Head of caudate nucleus (tissue), 42 donors: ENCODE results near the gene NHP2.
"Not testable (repeated sequence)": the region's sequence is repeated elsewhere in the genome, so short reads cannot be mapped to it uniquely, and the experiment has no call there.

Experiments
- DNase-seq, 42 donors: peaks; one replicate each; pipeline versions ENCODE4 v3.0.0 to v3.0.0-alpha.2; 2020 to 2021; ENCODE audit warnings: mixed read lengths in 7 of 42
- intact Hi-C: fragments of 100-400 bp; cut with DNase I; formaldehyde crosslinking; loops from one replicate; pipeline ENCODE4 v1.15.0; 2022

NHP2 gene

GRCh38 chr5:178153530-178154340, at the start of gene NHP2:
Gene NHP2 (minus strand): TSS chr5:178153885. CDS start chr5:178153817, 68 bp downstream.
- DNase-seq, result peak; percentile 98 to 100 (median 99)
- intact Hi-C loops, result loop anchor here (10.0 kb wide), 1 partner anchor 51 kb away; the partner anchor contains the start of gene HNRNPAB

GRCh38 chr5:178202541-178202940, 48.9 kb upstream of the NHP2 start:
- intact Hi-C loops, result loop anchor here (10.0 kb wide), 1 partner anchor 48 kb away; the partner anchor contains the start of gene NHP2
- DNase-seq, result no peak

GRCh38 chr5:178201927-178202235, 48.2 kb upstream of the NHP2 start:
- intact Hi-C loops, result loop anchor here (10.0 kb wide), 1 partner anchor 47 kb away; the partner anchor contains the start of gene NHP2
- DNase-seq, result no peak

DNA sequence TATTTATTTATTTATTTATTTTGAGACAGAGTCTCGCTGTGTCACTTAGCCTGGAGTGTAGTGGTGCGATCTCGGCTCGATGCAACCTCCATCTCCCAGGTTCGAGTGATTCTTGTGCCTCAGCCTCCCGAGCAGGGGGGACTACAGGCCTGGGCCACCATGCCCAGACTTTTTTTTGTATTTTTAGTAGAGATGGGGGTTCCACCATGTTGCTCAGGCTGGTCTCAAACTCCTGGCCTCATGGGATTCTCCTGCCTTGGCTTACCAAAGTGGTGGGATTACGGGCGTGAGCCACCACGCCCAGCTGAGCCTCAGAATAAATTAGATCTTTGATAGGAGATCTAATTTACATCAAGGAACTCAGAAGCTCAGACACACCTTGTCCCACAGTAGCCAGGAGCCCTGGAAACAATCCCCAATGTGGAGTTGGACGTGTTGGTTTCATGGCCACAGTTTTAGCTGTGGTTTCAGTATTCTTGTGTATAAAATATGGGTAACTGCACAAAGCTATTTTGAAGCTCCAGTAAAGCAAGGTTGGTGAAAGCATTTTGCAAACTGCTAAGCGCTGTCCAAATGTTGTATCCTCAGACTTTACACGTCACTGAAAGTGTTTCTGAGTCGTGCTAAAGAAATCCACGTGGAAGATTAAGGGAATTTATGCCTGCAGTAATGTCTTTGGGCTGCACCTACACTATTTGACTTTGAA, 47.7 kb upstream of the NHP2 start:
- intact Hi-C loops, result loop anchor here (10.0 kb wide), 1 partner anchor 47 kb away; the partner anchor contains the start of gene NHP2
- no peak for DNase-seq

DNA sequence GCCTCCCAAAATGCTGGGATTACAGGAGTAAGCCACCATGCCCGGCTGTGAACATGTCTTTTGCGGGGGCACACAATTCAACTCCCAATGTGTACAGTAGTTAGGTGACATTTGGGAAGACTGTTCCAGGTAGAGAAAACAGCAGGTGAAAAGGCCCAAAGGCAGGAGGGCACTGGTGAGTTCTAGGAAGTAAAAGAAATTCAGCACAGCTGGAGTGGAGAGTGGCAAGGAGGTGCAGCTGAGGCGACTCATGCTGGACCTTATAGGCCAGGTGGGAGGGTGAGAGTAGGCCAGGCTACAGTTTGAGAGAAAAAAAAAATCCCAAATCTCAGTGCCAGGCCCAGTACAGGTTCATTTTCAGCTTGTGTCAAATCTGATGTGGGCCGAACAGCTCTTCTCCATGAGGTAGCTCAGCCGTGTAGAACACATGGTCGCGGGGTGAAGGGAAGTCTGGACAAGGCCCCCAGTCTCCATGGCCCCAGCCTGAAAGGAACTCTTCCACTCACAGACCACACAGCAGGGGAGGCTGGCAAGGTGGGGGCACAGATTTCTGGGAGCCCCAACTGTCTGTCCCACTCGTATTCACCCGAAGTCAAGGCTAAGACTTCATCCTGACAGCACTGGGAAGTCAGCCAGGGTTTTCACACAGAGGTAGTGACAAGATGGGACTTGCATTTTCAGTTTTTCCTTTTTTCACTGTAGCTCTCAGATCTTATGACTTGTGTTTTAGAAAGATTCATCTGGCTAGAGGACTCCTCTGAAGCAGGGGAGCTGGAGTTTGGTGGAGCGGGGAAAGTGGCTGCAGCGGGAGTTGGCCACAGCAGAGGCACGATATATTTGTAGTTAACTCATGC, 46.1 kb upstream of the NHP2 start:
- no peak for DNase-seq
- intact Hi-C loops, result loop anchor here (10.0 kb wide), 1 partner anchor 45 kb away; the partner anchor contains the start of gene NHP2

GRCh38 chr5:178198706-178199105, 45.0 kb upstream of the NHP2 start:
- intact Hi-C loops, result no loop called here
- DNase-seq, result no peak

GRCh38 chr5:178198151-178198550, 44.5 kb upstream of the NHP2 start:
- DNase-seq, intact Hi-C loops: not testable (repeated sequence)

- intact Hi-C loops, result no loop called here
Observed at GRCh38 chr5:178196986-178197385, 43.3 kb upstream of the NHP2 start.

GRCh38 chr5:178196281-178196812, 42.7 kb upstream of the NHP2 start:
- intact Hi-C loops, result no loop called here
- DNase-seq, result no peak

More at GRCh38 chr5:178196986-178197385, 43.3 kb upstream of the NHP2 start:
- DNase-seq, result no peak

DNA sequence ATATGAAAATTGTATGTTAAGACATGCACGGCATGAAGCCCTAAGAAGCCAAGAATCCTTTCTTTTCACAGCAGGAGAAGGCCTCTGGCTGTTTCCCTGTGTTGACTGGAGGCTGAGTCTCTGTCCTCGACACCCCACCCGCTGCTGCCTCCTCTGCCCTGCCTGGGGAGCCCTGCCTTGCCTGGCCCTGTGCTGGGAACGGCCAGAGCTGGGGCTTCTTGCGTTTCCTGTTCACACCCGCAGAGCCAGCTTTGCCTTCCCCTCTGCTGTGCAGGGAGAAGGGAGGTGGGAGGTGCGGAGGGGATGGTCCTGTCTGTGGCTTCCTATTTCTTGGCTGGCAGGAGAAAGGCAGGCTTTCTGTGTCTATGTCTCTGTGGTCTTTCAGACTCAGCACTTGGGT, 40.3 kb upstream of the NHP2 start:
- intact Hi-C loops, result no loop called here
- DNase-seq, result no peak

DNA sequence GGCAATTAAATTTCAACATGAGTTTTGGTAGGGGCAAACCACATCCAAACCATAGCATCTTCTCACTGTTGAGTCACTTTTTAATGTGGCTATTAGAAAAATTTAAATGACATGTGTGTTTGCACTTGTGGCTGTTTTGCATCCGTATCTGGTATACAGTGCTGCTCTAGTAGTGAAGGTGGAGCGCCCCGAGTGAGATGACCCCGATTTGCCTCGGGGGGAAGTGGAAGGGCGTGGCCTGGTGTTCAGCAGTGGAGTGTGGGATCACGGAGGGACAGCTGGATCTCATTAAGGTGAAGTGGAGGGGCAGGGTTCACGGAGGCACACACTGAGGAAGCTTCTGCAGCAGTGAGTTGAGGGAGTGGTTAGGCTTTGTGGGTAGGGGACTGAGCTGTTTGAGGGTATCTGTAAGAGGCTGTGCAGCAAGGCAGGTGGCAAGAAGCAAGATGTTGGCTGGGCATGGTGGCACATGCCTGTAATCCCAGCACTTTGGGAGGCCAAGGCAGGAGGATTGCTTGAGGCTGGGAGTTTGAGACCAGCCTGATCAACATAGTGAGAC, 39.6 kb upstream of the NHP2 start:
- intact Hi-C loops, result no loop called here
- DNase-seq, result no peak

GRCh38 chr5:178192787-178193186, 39.1 kb upstream of the NHP2 start:
- intact Hi-C loops, result no loop called here
- no peak for DNase-seq

- intact Hi-C loops, result no loop called here
- no peak for DNase-seq
Observed at GRCh38 chr5:178192244-178192643, 38.6 kb upstream of the NHP2 start.

DNA sequence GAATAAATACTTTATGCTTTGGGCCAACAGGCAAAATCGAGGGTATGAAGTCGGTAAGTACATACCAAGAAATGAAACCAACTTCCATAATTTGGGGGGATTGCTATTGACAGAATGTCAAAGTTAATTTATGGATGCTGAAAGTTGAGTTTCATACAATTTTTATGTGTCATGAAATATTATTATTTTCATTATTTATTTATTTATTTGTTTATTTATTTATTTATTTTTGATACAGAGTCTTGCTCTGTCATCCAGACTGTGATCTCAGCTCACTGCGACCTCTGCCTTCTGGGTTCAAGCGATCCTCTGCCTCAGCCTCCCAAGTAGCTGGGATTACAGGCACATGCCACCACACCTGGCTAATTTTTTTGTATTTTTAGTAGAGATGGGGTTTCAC, 38.0 kb upstream of the NHP2 start:
- intact Hi-C loops, result no loop called here
- DNase-seq, result no peak

- intact Hi-C loops, result no loop called here
- no peak for DNase-seq
Observed at GRCh38 chr5:178189433-178189832, 35.7 kb upstream of the NHP2 start.

DNA sequence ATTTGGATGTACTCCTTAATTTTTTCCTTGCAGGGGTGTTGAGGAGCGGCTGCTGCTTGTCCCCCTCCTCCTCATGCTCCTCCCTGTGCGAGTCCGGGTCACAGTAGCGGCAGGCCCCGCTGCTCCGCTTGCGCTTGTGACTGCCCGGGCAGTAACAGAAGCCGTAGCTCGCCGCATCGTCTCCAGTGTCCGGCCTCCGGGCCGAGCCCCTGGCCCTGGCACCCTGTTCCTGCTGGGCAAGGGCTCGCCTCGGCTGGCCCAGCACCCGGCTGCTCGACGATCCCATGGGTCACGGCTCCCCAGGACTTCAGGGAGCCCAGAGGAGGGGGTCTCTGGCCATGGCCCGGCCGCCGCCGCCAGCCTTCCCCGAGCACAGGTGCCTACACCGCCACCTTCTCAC, 33.3 kb upstream of the NHP2 start, which contains the start of gene GMCL2:
Gene GMCL2 (minus strand): TSS at position 358 of the 400 bp plus-strand sequence. CDS start 72 bp downstream, at position 286.
- intact Hi-C loops, result no loop called here

GRCh38 chr5:178186427-178186826, 32.7 kb upstream of the NHP2 start:
- intact Hi-C loops, result no loop called here
- no peak for DNase-seq

More for the DNA sequence above, 33.3 kb upstream of the NHP2 start, which contains the start of gene GMCL2:
- no peak for DNase-seq

DNA sequence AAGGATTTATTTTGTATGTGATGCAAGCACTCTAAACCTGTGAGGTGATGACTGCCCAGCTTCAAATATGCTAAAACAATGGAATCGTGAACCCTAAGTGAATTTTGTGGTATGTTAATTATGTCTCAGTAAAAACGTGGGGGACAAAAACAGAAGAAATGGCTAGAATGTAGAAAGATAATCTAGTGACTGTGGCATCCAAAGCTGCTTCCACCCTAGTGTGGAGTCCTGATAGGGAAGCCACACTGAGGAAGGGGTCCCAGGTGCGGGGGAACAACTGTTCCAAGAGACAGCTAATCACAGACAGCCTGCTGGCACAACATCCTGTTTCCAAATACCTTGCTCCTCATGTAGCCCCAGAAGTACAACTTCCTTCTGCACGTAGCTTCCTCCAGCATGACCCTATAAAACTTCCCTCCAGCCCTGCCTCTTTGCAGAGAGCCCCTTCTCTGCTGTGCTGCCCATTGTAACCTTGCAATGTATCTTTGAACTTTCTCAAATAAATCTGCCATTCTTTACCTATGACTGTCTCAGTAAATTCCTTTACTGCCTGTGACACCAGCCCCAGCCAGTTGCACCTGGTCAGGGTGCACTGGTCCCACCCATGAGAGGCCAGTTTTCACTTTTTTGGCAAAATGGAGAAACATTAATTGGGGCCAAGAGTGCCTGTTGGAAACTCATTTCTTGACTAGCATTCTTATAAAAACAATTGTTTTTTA, 28.6 kb upstream of the NHP2 start:
- no peak for DNase-seq
- intact Hi-C loops, result no loop called here
